Activated naive CD4-positive, alpha-beta T cell treated with anti-CD3 and anti-CD28 coated beads, Interleukin-2, amount 50 U/mL, for 16 hours (primary cell): ENCODE measurements around the gene HSDL2.

Experiments
- DNase-seq: peaks from one replicate; pipeline ENCODE4 v3.0.0-alpha.2; 2020

Gene HSDL2

GRCh38 chr9:112462855-112463254 lies 82.9 kb downstream of the HSDL2 start:
- DNase-seq: no peak

GRCh38 chr9:112465352-112465751 lies 85.4 kb downstream of the HSDL2 start:
- DNase-seq: no peak

GRCh38 chr9:112472996-112473395 lies 93.1 kb downstream of the HSDL2 start:
- no peak for DNase-seq

GRCh38 chr9:112473986-112474385 lies 94.1 kb downstream of the HSDL2 start:
- no peak for DNase-seq

- DNase-seq: no peak
Measured at GRCh38 chr9:112475318-112475717, 95.4 kb downstream of the HSDL2 start.

GRCh38 chr9:112477330-112477729 lies 97.4 kb downstream of the HSDL2 start:
- no peak for DNase-seq

- DNase-seq: no peak
Measured at GRCh38 chr9:112479221-112479620, 99.3 kb downstream of the HSDL2 start.

- no peak for DNase-seq
Measured at GRCh38 chr9:112484607-112485006, 104.7 kb downstream of the HSDL2 start.

GRCh38 chr9:112485574-112485973 lies 105.7 kb downstream of the HSDL2 start:
- DNase-seq: no peak

- peak; percentile 84 for DNase-seq
Measured at GRCh38 chr9:112486221-112487007, 106.5 kb downstream of the HSDL2 start, which contains the start of gene KIAA1958. Gene KIAA1958 (plus strand): TSS chr9:112486827. CDS start chr9:112574081, 87,254 bp downstream.

GRCh38 chr9:112487008-112487798 lies 107.3 kb downstream of the HSDL2 start:
- peak; percentile 63 for DNase-seq

GRCh38 chr9:112487799-112488340 lies 108.0 kb downstream of the HSDL2 start:
- DNase-seq: no peak

GRCh38 chr9:112489039-112489546 lies 109.2 kb downstream of the HSDL2 start:
- no peak for DNase-seq

GRCh38 chr9:112489876-112490666 lies 110.2 kb downstream of the HSDL2 start:
- DNase-seq: no peak

GRCh38 chr9:112493393-112494137 lies 113.7 kb downstream of the HSDL2 start:
- DNase-seq: no peak

GRCh38 chr9:112494153-112494552 lies 114.2 kb downstream of the HSDL2 start:
- DNase-seq: no peak

- no peak for DNase-seq
Measured at GRCh38 chr9:112495614-112496013, 115.7 kb downstream of the HSDL2 start.

- no peak for DNase-seq
Measured at GRCh38 chr9:112496074-112496722, 116.3 kb downstream of the HSDL2 start.

GRCh38 chr9:112500842-112501241 lies 120.9 kb downstream of the HSDL2 start:
- no peak for DNase-seq

- DNase-seq: no peak
Measured at GRCh38 chr9:112501287-112501686, 121.4 kb downstream of the HSDL2 start.

- DNase-seq: no peak
Measured at GRCh38 chr9:112502175-112502946, 122.5 kb downstream of the HSDL2 start.
